Nephron (organoid): ENCODE measurements around the gene GPD2.

Experiments used
- H3K27ac Mint-ChIP-seq, 3 experiments: 2 replicates each; pipeline ENCODE4 v1.8.0; 2020; ENCODE audit warnings: mixed read lengths in 3 of 3, mild to moderate bottlenecking in 2 of 3, moderate library complexity in 1 of 3
- H3K27me3 Mint-ChIP-seq: 2 replicates; pipeline ENCODE4 v1.8.0; 2021; ENCODE audit warnings: low read depth, mild to moderate bottlenecking, moderate library complexity, mixed read lengths
- H3K36me3 Mint-ChIP-seq: 2 replicates; pipeline ENCODE4 v1.8.0; 2020; ENCODE audit warnings: low read depth, mixed read lengths
- H3K4me1 Mint-ChIP-seq: 2 replicates; pipeline ENCODE4 v1.8.0; 2020; ENCODE audit warnings: mixed read lengths
- H3K4me3 Mint-ChIP-seq, 3 experiments: 2 replicates each; pipeline ENCODE4 v1.8.0; 2020; ENCODE audit warnings: mild to moderate bottlenecking in 3 of 3, mixed read lengths in 3 of 3, moderate library complexity in 2 of 3
- H3K9me3 Mint-ChIP-seq: 2 replicates; pipeline ENCODE4 v1.8.0; 2020; ENCODE audit warnings: mixed read lengths
- TF ChIP-seq, protein P1 (sequence below), 3 experiments: fragments of 200-600 bp; sonication (generic); IDR thresholded peaks; one replicate each; pipeline ENCODE4 v1.5.0; 2021; ENCODE audit warnings: antibody characterized with exemption in 3 of 3; ENCODE audit not compliant: unreplicated experiment in 3 of 3

Gene GPD2

GRCh38 chr2:156590085-156590739 lies 154.0 kb downstream of the GPD2 start:
- Mint-ChIP-seq H3K36me3 (no peaks in the 10 kb centered on the region), H3K9me3 (no peaks in the 10 kb centered on the region), H3K4me3 (no peak overlapping the region), H3K27me3 (no peaks in the 10 kb centered on the region), H3K27ac (no peak overlapping the region), H3K4me1 (no peaks in the 10 kb centered on the region)
- TF ChIP-seq, protein P1, sequence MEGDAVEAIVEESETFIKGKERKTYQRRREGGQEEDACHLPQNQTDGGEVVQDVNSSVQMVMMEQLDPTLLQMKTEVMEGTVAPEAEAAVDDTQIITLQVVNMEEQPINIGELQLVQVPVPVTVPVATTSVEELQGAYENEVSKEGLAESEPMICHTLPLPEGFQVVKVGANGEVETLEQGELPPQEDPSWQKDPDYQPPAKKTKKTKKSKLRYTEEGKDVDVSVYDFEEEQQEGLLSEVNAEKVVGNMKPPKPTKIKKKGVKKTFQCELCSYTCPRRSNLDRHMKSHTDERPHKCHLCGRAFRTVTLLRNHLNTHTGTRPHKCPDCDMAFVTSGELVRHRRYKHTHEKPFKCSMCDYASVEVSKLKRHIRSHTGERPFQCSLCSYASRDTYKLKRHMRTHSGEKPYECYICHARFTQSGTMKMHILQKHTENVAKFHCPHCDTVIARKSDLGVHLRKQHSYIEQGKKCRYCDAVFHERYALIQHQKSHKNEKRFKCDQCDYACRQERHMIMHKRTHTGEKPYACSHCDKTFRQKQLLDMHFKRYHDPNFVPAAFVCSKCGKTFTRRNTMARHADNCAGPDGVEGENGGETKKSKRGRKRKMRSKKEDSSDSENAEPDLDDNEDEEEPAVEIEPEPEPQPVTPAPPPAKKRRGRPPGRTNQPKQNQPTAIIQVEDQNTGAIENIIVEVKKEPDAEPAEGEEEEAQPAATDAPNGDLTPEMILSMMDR (IDR thresholded peaks at IDR 0.05; ENCODE audit: unreplicated experiment in 3 of 3): no peak

GRCh38 chr2:156592809-156593593 lies 156.8 kb downstream of the GPD2 start:
- Mint-ChIP-seq H3K27ac (peak overlapping the region in 1 of 3 experiments; percentile 22), H3K27me3 (no peaks in the 10 kb centered on the region), H3K4me3 (no peak overlapping the region), H3K9me3 (no peaks in the 10 kb centered on the region), H3K36me3 (no peaks in the 10 kb centered on the region), H3K4me1 (no peaks in the 10 kb centered on the region)
- TF ChIP-seq, protein P1 (IDR thresholded peaks at IDR 0.05; ENCODE audit: unreplicated experiment in 3 of 3): no peak

- H3K4me1 Mint-ChIP-seq: no peaks in the 10 kb centered on the region
- no peaks in the 10 kb centered on the region for H3K27me3 Mint-ChIP-seq
- no peaks in the 10 kb centered on the region for H3K9me3 Mint-ChIP-seq
- H3K4me3 Mint-ChIP-seq: no peak overlapping the region
- TF ChIP-seq, protein P1 (IDR thresholded peaks at IDR 0.05; ENCODE audit: unreplicated experiment in 3 of 3): no peak
- H3K27ac Mint-ChIP-seq: peak overlapping the region in 1 of 3 experiments; percentile 22
- no peaks in the 10 kb centered on the region for H3K36me3 Mint-ChIP-seq
These were observed 157.4 kb downstream of the GPD2 start for GRCh38 chr2:156593594-156593921.

DNA sequence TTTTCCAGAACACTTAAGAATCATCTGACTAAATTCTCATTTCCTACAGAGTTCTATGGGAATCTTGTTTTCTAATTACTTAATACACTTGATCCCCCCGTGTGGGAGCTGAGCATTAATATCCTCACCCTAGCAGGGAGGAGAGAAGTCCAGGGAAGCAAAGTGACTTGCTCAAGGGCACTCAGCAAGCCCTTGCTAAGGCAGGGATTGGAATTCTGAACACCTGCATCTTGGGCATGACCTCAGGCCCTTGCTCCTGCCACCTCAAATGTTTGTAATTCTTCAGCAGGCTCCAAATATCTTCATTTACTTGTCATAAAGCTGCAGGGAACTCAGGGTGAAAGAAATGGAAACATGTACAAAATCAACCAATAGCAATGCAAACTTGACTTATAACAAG lies 162.4 kb downstream of the GPD2 start:
- Mint-ChIP-seq H3K4me3 (no peak overlapping the region), H3K4me1 (no peaks in the 10 kb centered on the region), H3K36me3 (no peaks in the 10 kb centered on the region), H3K9me3 (no peaks in the 10 kb centered on the region), H3K27me3 (no peaks in the 10 kb centered on the region), H3K27ac (no peak overlapping the region)
- TF ChIP-seq, protein P1 (IDR thresholded peaks at IDR 0.05; ENCODE audit: unreplicated experiment in 3 of 3): no peak

DNA sequence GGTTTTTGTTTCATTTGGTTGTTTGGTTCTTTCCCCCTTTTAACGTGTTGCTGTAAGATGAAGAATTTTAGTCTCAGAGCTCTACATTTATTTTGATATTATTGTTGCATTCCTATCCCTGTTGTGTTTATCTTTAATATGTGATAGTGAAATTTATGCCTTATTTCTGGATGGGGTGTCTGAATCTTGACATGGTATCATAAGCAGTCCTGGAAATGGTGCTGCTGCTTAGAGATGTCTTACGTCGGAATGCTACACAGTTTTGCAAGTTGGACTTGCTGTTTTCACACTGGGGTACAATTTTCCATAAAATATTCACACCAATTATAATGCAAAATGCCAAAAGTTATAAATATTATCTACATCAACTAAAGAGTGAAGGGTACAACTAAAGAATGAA lies 164.0 kb downstream of the GPD2 start:
- H3K27ac Mint-ChIP-seq: no peak overlapping the region
- no peaks in the 10 kb centered on the region for H3K36me3 Mint-ChIP-seq
- H3K9me3 Mint-ChIP-seq: no peaks in the 10 kb centered on the region
- TF ChIP-seq, protein P1 (IDR thresholded peaks at IDR 0.05; ENCODE audit: unreplicated experiment in 3 of 3): no peak
- no peak overlapping the region for H3K4me3 Mint-ChIP-seq
- no peaks in the 10 kb centered on the region for H3K27me3 Mint-ChIP-seq
- H3K4me1 Mint-ChIP-seq: no peaks in the 10 kb centered on the region
